Smooth muscle cell (in vitro differentiated cells): Measurements from ENCODE around the gene CDKN1A. TPM values are rescaled to one million over a fixed set of nuclear protein-coding genes. Genes with fewer than 3 reads are reported as not detected.

Source experiments
- DNase-seq: peaks from one replicate; lab custom pipeline; 2025; ENCODE audit not compliant: unreplicated experiment; lab: John Stamatoyannopoulos, UW
- H2AFZ ChIP-seq: fragments of 200-600 bp; sonication (generic); 2 replicates; pipeline ENCODE4 v1.6.0; 2016; ENCODE audit warnings: antibody characterized with exemption, low read depth, mild to moderate bottlenecking
- H3F3A ChIP-seq: fragments of 200-600 bp; sonication (generic); 2 replicates; pipeline ENCODE4 v1.6.0; 2017; ENCODE audit warnings: antibody characterized with exemption, low read depth
- H3K27ac ChIP-seq: fragments of 200-600 bp; sonication (generic); 2 replicates; pipeline ENCODE4 v1.5.1; 2016; ENCODE audit warnings: low read depth, mild to moderate bottlenecking
- H3K27me3 ChIP-seq: fragments of 200-600 bp; sonication (generic); 2 replicates; pipeline ENCODE4 v1.6.1; 2016; ENCODE audit warnings: low read depth, mild to moderate bottlenecking
- H3K36me3 ChIP-seq: fragments of 200-600 bp; sonication (generic); 2 replicates; pipeline ENCODE4 v1.5.1; 2016; ENCODE audit warnings: low read depth
- H3K4me1 ChIP-seq: fragments of 200-600 bp; sonication (generic); 2 replicates; pipeline ENCODE4 v1.5.1; 2016; ENCODE audit warnings: low read depth
- H3K4me2 ChIP-seq: fragments of 200-600 bp; sonication (generic); 2 replicates; pipeline ENCODE4 v1.6.0; 2016; ENCODE audit warnings: mild to moderate bottlenecking
- H3K4me3 ChIP-seq: fragments of 200-600 bp; sonication (generic); 2 replicates; pipeline ENCODE4 v1.5.1; 2016; ENCODE audit warnings: mild to moderate bottlenecking
- H3K79me2 ChIP-seq: fragments of 200-600 bp; sonication (generic); 2 replicates; pipeline ENCODE4 v1.6.0; 2016; ENCODE audit warnings: low read depth, mild to moderate bottlenecking
- H3K9ac ChIP-seq: fragments of 200-600 bp; sonication (generic); 2 replicates; pipeline ENCODE4 v1.6.0; 2016; ENCODE audit warnings: low read depth
- H3K9me3 ChIP-seq: fragments of 200-600 bp; sonication (generic); replicated peaks from 2 replicates; pipeline ENCODE4 v1.5.1; 2016; ENCODE audit warnings: low read depth
- H4K20me1 ChIP-seq: fragments of 200-600 bp; sonication (generic); 2 replicates; pipeline ENCODE4 v1.6.0; 2016; ENCODE audit warnings: low read depth
- WGBS: methylation state at CpG from one replicate; pipeline ENCODE4 v1.1.7; 2016; ENCODE audit warnings: low lambda C conversion rate; 5-methylcytosine and 5-hydroxymethylcytosine counted together
- polyA plus RNA-seq: library from polyadenylated mRNA; unstranded; fragments of >200 nt; fragmentation: Nextera tagmentation; extraction: Ambion mirVana; gene quantifications from 2 replicates; pipeline ENCODE4 v1.2.1, GENCODE V29; 2016
- total RNA-seq: library from RNA; depleted of rRNA; stranded (reverse); fragments of >200 nt; gene quantifications from 2 replicates; pipeline ENCODE4 v1.2.3, GENCODE V29; 2014
- TF ChIP-seq, protein P1 (sequence below): fragments of 200-600 bp; sonication (generic); IDR thresholded peaks from 2 replicates; pipeline ENCODE4 v1.5.1; 2017; ENCODE audit warnings: borderline replicate concordance, mild to moderate bottlenecking, antibody characterized with exemption; ENCODE audit not compliant: insufficient read depth, poor library complexity, severe bottlenecking

Gene CDKN1A
- total and polyA plus RNA-seq, 2 experiments from 2014 or later, result 859 to 1,633 TPM

DNA sequence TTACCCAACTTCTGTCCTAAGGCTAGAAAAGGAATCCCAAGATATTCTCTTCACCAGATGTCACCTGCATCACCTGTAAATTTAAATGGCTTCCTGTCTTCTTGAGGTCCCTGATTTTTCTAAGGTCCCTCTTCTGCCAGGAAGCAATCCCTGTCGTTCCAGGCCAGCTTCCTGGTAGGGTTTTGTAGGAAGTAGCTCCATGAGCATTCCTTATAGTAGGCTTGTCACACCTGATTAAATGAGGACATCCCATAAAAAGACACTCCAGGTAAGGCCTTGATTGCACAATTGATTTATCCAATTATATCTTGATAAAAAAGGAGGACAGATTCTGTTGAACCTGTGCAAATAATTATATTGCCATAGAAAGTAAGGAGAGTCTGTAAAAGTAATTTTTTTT lies 27.8 kb downstream of the CDKN1A start:
- no peak for DNase-seq
- H3K9me3 ChIP-seq, result no peaks in the 10 kb centered on the region
- no peak overlapping the region for H3K9ac ChIP-seq
- no peaks in the 10 kb centered on the region for H3K36me3 ChIP-seq
- H3F3A ChIP-seq, result no peaks in the 10 kb centered on the region
- TF ChIP-seq, protein P1, sequence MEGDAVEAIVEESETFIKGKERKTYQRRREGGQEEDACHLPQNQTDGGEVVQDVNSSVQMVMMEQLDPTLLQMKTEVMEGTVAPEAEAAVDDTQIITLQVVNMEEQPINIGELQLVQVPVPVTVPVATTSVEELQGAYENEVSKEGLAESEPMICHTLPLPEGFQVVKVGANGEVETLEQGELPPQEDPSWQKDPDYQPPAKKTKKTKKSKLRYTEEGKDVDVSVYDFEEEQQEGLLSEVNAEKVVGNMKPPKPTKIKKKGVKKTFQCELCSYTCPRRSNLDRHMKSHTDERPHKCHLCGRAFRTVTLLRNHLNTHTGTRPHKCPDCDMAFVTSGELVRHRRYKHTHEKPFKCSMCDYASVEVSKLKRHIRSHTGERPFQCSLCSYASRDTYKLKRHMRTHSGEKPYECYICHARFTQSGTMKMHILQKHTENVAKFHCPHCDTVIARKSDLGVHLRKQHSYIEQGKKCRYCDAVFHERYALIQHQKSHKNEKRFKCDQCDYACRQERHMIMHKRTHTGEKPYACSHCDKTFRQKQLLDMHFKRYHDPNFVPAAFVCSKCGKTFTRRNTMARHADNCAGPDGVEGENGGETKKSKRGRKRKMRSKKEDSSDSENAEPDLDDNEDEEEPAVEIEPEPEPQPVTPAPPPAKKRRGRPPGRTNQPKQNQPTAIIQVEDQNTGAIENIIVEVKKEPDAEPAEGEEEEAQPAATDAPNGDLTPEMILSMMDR, result no peak
- no peaks in the 10 kb centered on the region for H3K27me3 ChIP-seq
- WGBS, result 93% methylated on average over 1 of the region's 1 CpG
- no peaks in the 10 kb centered on the region for H3K79me2 ChIP-seq
- H3K27ac ChIP-seq, result no peak overlapping the region
- no peak overlapping the region for H2AFZ ChIP-seq
- no peak overlapping the region for H3K4me2 ChIP-seq
- no peak overlapping the region for H3K4me3 ChIP-seq
- H3K4me1 ChIP-seq, result no peaks in the 10 kb centered on the region
- H4K20me1 ChIP-seq, result no peaks in the 10 kb centered on the region

DNA sequence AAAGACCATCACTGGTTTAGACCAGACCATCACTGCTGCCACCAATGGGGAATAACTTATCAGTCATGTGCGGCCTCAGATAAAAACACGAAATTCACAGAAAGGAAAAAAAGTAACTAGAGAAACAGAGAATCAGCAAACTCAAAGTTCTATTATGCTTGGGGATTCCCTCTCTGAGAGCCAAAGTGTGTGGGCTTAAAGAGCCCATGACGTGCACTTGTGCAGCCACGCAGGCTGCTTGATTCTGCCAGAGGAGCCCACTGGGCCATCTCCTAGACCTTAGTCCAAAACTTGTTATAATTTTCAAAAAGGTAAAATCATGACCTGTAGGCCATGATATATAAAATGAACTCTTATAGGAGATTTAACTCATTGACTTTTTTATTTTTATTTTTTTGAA lies 34.3 kb downstream of the CDKN1A start:
- 93% methylated on average over 4 of the region's 4 CpGs for WGBS

DNA sequence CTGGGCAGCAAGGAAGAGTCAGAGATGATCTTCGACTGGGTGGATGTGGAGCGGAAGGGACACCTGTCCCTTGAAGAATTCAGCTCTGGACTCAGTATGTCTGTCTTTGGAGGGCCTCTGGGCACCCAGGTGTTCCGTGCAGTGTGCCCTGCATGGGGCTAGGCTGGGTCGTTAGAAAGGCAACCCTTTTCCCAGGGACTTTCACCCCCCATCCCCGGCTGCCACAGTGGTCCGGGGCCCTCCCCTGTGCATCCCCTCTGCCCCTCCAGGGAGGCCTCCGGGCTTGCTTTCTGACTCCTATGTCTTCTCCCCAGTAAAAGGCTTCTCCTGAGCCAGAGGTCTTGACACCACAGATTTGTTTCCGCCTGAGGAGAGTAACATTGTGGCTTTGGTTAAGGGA lies 35.3 kb downstream of the CDKN1A start:
- Histone ChIP-seq H3K4me2 (no peak overlapping the region), H2AFZ (no peak overlapping the region), H3K36me3 (no peaks in the 10 kb centered on the region), H3K9ac (no peak overlapping the region), H3K79me2 (no peaks in the 10 kb centered on the region), H3K4me1 (no peaks in the 10 kb centered on the region), H3K4me3 (no peak overlapping the region), H3F3A (no peaks in the 10 kb centered on the region), H4K20me1 (no peaks in the 10 kb centered on the region), H3K27me3 (no peaks in the 10 kb centered on the region), H3K27ac (no peak overlapping the region), H3K9me3 (no peaks in the 10 kb centered on the region)
- WGBS, result 92% methylated on average over 8 of the region's 8 CpGs
- no peak for DNase-seq
- TF ChIP-seq, protein P1, result no peak

More for the DNA sequence above, 34.3 kb downstream of the CDKN1A start:
- no peaks in the 10 kb centered on the region for H3K9me3 ChIP-seq
- no peak overlapping the region for H3K9ac ChIP-seq
- H3F3A ChIP-seq, result no peaks in the 10 kb centered on the region
- H3K4me3 ChIP-seq, result no peak overlapping the region
- H3K79me2 ChIP-seq, result no peaks in the 10 kb centered on the region
- H3K27ac ChIP-seq, result no peak overlapping the region
- H4K20me1 ChIP-seq, result no peaks in the 10 kb centered on the region
- no peak for DNase-seq
- H3K27me3 ChIP-seq, result no peaks in the 10 kb centered on the region
- H3K36me3 ChIP-seq, result no peaks in the 10 kb centered on the region
- H2AFZ ChIP-seq, result no peak overlapping the region
- TF ChIP-seq, protein P1, result no peak
- H3K4me1 ChIP-seq, result no peaks in the 10 kb centered on the region
- no peak overlapping the region for H3K4me2 ChIP-seq

DNA sequence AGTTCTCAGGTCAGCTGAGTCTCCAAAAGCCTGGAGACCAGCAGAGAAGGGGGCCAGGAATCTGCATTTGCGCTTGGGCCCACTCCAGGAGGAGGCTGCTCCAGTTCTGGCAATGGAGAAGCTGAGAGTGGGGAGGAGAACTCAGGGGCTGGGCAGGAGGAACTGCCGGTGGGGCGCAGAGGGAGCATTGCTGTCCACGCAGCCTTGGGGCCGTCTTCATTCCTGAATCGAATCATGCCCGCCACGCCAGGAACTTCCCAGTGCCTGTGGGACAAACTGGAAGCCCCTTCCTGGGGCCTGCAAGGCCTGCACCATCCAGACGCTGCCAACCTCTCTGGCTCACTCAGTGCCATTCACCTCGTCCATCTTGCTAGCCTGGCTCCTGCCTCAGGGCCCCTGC lies 36.0 kb downstream of the CDKN1A start:
- no peak overlapping the region for H3K4me3 ChIP-seq

More for the DNA sequence above, 36.0 kb downstream of the CDKN1A start:
- Histone ChIP-seq H2AFZ (no peak overlapping the region), H3F3A (no peaks in the 10 kb centered on the region), H3K79me2 (no peaks in the 10 kb centered on the region), H3K9me3 (no peaks in the 10 kb centered on the region), H3K27me3 (no peaks in the 10 kb centered on the region), H4K20me1 (no peaks in the 10 kb centered on the region), H3K36me3 (no peaks in the 10 kb centered on the region), H3K4me2 (no peak overlapping the region), H3K4me1 (no peaks in the 10 kb centered on the region), H3K27ac (no peak overlapping the region), H3K9ac (no peak overlapping the region)
- TF ChIP-seq, protein P1, result no peak
- DNase-seq, result no peak
- 93% methylated on average over 6 of the region's 10 CpGs for WGBS
